Naive B cell (primary cell): ENCODE data around the gene TECPR1. TPM values are rescaled to one million over a fixed set of nuclear protein-coding genes. Genes with fewer than 3 reads are reported as not detected.
A peak's percentile ranks its signal among the peaks of the same experiment; 100 is the strongest.
"Not testable (repeated sequence)": the region's sequence is repeated elsewhere in the genome, so short reads cannot be mapped to it uniquely, and the experiment has no call there.

Experiments used
- ATAC-seq, 2 donors: fragments of 150-1000 bp; cut with Tn5 transposase; 2 replicates each; pipeline ENCODE4 v1.10.0; 2021; ENCODE audit warnings: low read depth in 2 of 2, mild to moderate bottlenecking in 2 of 2, moderate library complexity in 2 of 2
- DNase-seq: peaks from one replicate; pipeline ENCODE4 v3.0.0; 2022
- H3K27ac Mint-ChIP-seq, 6 donors: one replicate each; pipeline ENCODE4 v1.8.0; 2020 to 2022; ENCODE audit warnings: mild to moderate bottlenecking in 6 of 6, mixed read lengths in 6 of 6, moderate library complexity in 5 of 6, inconsistent platforms in 2 of 6
- H3K27me3 Mint-ChIP-seq, 3 donors: one replicate each; pipeline ENCODE4 v1.8.0; 2021 to 2022; ENCODE audit warnings: mixed read lengths in 3 of 3, mild to moderate bottlenecking in 1 of 3
- H3K36me3 Mint-ChIP-seq, 2 donors: one replicate each; pipeline ENCODE4 v1.8.0; 2020 to 2022; ENCODE audit warnings: mixed read lengths in 2 of 2, inconsistent platforms in 1 of 2, mild to moderate bottlenecking in 1 of 2
- H3K4me1 Mint-ChIP-seq, 3 donors: one replicate each; pipeline ENCODE4 v1.8.0; 2020 to 2022; ENCODE audit warnings: mixed read lengths in 3 of 3, inconsistent platforms in 1 of 3, mild to moderate bottlenecking in 1 of 3, moderate library complexity in 1 of 3
- H3K4me3 Mint-ChIP-seq, 8 donors: one replicate each; pipeline ENCODE4 v1.8.0; 2020 to 2022; ENCODE audit warnings: mild to moderate bottlenecking in 8 of 8, mixed read lengths in 8 of 8, moderate library complexity in 8 of 8, inconsistent platforms in 2 of 8
- H3K9me3 Mint-ChIP-seq, 7 donors: one replicate each; pipeline ENCODE4 v1.8.0; 2020 to 2022; ENCODE audit warnings: mixed read lengths in 7 of 7, mild to moderate bottlenecking in 5 of 7, inconsistent platforms in 2 of 7, moderate library complexity in 1 of 7
- polyA plus RNA-seq, 6 donors: library from polyadenylated mRNA; unstranded; fragments of 300-500 nt; fragmentation: Illumina TruSeq; gene quantifications; one replicate each; pipeline ENCODE4 v1.2.3, GENCODE V29; 2021; ENCODE audit warnings: low read depth in 6 of 6

TECPR1 gene
- polyA plus RNA-seq, 6 donors from 2014 or later: 6.5 to 23.8 (median 12.4) TPM

DNA sequence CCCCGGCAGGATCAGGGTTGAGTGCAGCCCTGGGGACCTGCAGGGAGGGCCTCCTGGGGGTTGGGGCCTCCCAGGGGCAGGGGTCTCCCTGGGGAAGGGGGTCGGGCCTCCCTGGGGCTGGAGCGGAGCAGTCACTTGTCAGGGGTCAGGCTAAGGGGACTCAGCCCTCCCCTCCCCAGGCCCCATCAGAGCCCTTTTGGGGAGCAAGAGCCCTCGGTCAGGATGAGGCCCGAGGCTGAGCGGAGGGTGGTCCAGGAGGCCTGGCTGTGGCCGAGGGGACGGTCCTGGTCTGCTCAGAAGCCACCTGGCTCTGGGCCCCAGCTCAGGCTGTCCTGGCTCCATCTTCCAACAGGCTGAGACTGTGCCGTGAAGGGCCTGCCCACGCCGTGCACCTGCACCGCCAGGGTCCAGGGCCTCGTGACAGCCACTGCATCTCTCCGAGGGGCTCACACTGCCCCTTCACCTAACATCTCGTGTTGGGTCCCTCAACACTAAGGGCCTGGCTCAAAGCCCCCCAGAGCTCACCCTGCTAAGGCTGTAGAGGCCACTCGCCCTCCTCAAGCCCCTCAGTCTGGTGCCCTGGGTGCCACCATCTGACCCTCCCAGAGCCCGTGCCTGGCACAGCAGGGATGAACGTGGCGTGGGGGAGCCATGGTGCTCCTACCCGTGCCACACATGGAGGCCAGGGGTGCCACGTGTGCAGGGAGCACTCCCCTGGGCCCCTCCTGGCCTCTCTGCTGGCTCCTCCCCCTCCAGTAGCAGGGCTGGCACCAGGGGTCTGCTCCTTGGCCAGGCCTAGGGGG lies 27.9 kb downstream of the TECPR1 start:
- DNase-seq (no peak), ATAC-seq (no peak)
- Mint-ChIP-seq H3K4me1 (peaks cover 10 to 12% (median 11%) of the 10 kb centered on the region in 3 donors), H3K27ac (no peak overlapping the region), H3K36me3 (peaks cover 5 to 24% of the 10 kb centered on the region in 2 donors), H3K27me3 (no peaks in the 10 kb centered on the region), H3K4me3 (no peak overlapping the region), H3K9me3 (no peaks in the 10 kb centered on the region)

DNA sequence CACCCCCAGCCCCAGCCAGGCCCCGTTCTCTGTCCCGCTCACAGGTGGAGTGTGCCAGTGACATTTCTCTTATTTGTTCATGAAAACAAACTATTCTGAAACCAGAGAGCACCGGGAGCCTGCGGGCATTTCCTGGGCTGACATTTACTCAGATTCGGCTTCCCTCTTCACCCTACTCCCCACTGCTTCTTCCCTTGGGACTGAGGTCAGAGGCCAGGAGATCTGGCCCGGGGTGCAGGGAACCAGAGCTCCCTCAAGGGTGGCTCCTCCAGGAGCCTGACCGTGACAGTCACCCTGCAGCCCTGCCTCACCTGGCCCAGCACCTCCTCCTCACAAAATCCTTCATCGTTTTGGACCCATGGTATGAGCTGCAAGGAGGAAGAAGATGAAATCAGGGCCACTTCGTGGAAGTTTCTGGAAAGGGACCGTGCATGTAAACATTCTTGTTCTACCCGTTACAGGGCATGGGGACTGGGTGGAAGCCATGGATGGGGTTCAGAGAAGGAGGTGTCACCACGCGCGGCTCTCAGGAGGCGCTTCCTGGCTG lies 28.6 kb downstream of the TECPR1 start:
- H3K4me1 Mint-ChIP-seq: peaks cover 16 to 19% (median 17%) of the 10 kb centered on the region in 3 donors
- no peaks in the 10 kb centered on the region for H3K9me3 Mint-ChIP-seq
- H3K27me3 Mint-ChIP-seq: no peaks in the 10 kb centered on the region
- H3K36me3 Mint-ChIP-seq: peaks cover 5 to 21% of the 10 kb centered on the region in 2 donors
- ATAC-seq (no peak), DNase-seq (no peak)
- peak overlapping the region in 1 of 8 donors; percentile 65 for H3K4me3 Mint-ChIP-seq
- H3K27ac Mint-ChIP-seq: no peak overlapping the region

DNA sequence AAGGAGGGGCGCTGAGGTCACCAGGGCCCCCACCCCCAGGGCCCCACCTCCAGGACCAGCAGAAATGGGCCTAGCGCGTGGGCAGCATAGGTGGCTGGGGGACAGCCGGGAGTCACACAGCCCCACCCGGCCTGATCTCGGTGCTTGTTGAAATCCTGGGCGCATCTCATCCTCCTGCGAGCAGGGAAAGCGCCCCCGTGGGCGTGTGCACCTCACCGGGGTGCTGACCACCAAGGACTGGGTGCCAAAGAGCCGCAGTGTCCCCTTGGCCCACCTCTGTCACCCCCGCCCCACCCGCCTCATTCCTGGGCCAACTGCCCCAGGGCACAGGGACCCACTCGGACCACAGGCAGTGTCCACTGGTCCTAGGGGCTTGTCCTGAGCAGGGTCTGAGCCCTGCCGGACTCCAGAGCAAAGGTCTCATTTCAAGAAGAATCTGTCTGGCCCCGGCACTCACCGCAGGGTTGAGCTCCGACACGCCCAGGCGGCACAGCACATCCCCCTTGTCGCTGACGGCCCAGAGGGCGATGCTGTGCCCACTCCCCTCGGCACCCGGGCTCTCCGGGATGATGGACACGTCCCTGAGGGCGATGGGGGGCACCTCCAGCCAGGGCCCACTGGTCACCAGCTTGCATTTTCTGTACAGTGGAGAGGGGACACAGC lies 29.4 kb downstream of the TECPR1 start:
- Mint-ChIP-seq H3K27ac (no peak overlapping the region), H3K4me1 (peaks cover 22 to 23% (median 23%) of the 10 kb centered on the region in 3 donors), H3K4me3 (no peak overlapping the region), H3K9me3 (no peaks in the 10 kb centered on the region), H3K36me3 (peaks cover 5 to 14% of the 10 kb centered on the region in 2 donors), H3K27me3 (peaks cover 0 to 4% (median 0%) of the 10 kb centered on the region in 3 donors)
- ATAC-seq: no peak
- no peak for DNase-seq

DNA sequence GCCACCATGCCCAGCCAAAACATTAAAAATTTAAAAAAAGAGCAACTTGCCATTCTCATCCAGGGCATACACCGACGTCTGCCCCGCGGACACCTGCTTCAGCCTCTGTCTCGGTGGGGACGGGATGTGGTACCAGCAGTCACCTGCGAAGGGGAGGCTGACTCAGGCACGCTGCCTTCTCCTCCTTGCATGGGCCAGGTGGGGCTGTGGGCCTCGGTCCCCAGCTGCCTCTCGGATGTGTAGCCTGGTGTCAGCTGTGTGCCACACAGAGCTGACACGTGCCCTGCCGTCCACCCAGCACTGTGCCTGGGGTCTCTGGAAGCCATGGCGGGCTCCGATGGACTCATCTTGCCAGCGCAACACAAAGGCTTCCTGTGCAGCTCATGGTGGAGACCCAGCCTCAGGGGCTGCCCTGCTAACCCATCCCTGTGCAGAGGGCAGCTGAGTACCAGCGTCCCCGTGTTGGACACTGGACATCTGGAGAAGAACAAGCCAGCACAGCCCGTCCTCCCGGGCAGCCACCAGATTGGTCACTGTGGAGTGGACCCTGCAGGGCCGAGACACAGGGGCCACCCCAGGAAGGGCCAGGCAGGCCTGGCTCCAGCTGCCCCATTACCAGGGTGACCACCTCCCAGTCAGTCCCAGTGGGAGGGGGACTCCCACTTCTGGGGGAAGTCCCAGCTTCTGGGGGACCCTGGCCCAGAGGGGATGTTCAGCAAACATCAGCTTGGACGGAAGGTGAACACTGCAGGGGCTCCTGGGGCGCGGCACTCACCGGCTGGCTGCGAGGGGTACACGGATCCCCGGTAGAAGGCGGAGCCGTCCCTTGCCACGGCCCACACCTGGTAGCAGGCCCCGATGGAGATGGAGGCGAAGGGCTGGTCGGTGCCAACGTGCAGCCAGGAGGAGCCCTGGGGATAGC lies 30.2 kb downstream of the TECPR1 start:
- Mint-ChIP-seq H3K27me3 (peaks cover 0 to 4% (median 0%) of the 10 kb centered on the region in 3 donors), H3K4me1 (peaks cover 22 to 23% (median 23%) of the 10 kb centered on the region in 3 donors), H3K9me3 (no peaks in the 10 kb centered on the region), H3K36me3 (peaks cover 5 to 14% of the 10 kb centered on the region in 2 donors), H3K4me3 (peak overlapping the region in 1 of 8 donors; percentile 21), H3K27ac (no peak overlapping the region)
- ATAC-seq: no peak
- DNase-seq: no peak

DNA sequence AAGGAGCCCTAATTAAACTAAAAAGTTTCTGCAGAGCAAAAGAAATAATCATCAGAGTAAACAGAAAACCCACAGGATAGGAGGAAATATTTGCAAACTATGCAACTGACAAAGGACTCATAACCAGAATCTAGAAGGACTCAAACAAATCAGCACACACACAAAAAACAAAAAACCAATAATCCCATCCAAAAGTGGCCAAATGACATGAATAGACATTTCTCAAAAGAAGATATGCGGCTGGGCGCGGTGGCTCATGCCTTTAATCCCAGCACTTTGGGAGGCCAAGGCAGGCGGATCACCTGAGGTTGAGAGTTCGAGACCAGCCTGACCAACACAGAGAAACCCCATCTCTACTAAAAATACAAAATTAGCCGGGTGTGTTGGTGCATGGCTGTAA lies 32.6 kb downstream of the TECPR1 start:
- not testable (repeated sequence) for ATAC-seq, DNase-seq, H3K36me3 Mint-ChIP-seq, H3K9me3 Mint-ChIP-seq, H3K27me3 Mint-ChIP-seq
- Mint-ChIP-seq H3K4me1 (peaks cover 22 to 29% (median 23%) of the 10 kb centered on the region in 3 donors), H3K27ac (peak overlapping the region in 1 of 6 donors; percentile 54), H3K4me3 (peak overlapping the region in 7 of 8 donors; percentile 45 to 74 (median 55))

DNA sequence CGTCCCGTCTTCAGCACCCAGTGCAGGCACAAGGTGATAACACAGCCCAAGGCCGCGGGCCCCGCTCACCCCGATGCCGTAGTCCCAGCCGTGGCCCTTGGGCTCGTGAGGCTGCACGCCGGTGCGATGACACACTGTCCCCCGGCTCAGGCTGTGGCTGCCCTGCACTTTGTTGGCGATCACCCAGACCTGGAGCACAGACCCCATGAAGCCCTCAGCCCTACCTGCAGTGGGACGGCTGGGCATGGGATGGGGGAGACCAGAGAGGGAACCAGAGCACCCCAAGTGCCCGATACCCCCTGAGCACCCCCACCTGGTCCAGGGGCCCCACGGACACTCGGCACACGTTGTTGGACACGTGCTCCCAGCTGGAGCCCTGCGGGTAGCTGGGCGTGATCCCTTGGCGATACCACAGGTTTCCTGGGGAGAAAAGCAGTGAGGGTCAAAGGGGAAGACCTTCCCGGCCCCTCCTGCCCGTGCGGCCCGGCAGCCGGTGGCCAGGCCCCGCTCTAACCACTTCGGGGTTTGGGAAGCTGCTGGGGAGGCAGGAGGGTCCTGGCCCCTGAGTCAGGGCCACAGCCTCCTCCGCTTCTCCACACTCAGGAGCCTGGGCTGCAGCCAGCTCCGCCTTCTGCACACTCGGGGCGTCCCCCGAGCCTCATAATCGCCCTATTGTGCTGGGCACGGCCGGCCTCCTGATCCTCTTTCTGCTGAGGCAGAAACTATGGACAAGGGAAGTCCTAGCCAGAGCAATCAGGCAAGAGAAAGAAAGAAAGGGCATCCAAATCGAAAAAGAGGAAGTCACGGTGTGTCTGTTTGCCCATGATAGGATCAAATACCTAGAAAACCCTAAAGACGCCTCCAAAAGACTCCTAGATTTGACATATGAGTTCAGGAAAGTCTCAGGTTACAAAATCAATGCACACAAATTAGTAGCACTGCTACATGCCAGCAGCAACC lies 34.1 kb downstream of the TECPR1 start:
- Mint-ChIP-seq H3K9me3 (no peaks in the 10 kb centered on the region), H3K36me3 (no peaks in the 10 kb centered on the region), H3K27ac (peak overlapping the region in 2 of 6 donors; percentile 33 to 80), H3K4me1 (peaks cover 19 to 29% (median 23%) of the 10 kb centered on the region in 3 donors), H3K4me3 (peak overlapping the region in 4 of 8 donors; percentile 20 to 72 (median 50)), H3K27me3 (peaks cover 0 to 5% (median 4%) of the 10 kb centered on the region in 3 donors)
- ATAC-seq (peak; percentile 64 to 76), DNase-seq (peak; percentile 38)

DNA sequence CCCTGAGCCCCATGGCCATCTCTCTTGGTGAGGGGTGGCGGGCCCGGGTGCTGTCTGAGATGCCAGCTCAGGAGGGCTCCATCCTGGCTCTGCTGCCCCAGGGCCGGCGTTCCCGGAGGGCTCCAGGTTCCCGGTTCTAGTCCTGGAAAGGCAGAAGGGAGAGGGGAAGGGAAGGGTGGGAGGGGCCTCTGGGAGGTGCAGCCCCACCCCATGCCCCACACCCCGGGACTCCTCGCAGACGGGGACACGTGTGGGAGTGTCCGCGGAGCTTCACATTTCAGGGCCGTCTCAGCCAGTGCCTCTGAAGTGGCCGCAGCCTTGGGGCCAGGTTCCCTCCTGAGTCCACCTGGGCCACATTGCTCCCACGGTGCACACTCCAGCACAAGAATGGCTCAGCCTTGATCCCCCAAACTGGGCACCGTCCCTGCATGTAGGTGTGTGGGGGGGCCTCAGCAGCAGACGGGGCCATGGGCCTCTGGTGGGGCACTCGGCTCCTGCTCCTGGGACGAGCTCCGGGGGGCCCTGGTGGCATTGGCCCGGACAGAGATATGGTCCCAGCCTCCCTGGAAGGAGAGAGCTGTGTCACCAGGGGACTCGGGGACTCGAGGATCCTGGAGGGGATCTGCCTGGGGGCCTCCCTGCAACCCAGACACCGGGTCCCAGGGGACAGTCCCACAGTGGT lies 35.0 kb downstream of the TECPR1 start:
- H3K9me3 Mint-ChIP-seq: no peaks in the 10 kb centered on the region
- peaks cover 0 to 5% (median 4%) of the 10 kb centered on the region in 3 donors for H3K27me3 Mint-ChIP-seq
- ATAC-seq: no peak
- no peak overlapping the region for H3K4me3 Mint-ChIP-seq
- no peaks in the 10 kb centered on the region for H3K36me3 Mint-ChIP-seq
- no peak overlapping the region for H3K27ac Mint-ChIP-seq
- DNase-seq: no peak
- peaks cover 19 to 29% (median 23%) of the 10 kb centered on the region in 3 donors for H3K4me1 Mint-ChIP-seq

DNA sequence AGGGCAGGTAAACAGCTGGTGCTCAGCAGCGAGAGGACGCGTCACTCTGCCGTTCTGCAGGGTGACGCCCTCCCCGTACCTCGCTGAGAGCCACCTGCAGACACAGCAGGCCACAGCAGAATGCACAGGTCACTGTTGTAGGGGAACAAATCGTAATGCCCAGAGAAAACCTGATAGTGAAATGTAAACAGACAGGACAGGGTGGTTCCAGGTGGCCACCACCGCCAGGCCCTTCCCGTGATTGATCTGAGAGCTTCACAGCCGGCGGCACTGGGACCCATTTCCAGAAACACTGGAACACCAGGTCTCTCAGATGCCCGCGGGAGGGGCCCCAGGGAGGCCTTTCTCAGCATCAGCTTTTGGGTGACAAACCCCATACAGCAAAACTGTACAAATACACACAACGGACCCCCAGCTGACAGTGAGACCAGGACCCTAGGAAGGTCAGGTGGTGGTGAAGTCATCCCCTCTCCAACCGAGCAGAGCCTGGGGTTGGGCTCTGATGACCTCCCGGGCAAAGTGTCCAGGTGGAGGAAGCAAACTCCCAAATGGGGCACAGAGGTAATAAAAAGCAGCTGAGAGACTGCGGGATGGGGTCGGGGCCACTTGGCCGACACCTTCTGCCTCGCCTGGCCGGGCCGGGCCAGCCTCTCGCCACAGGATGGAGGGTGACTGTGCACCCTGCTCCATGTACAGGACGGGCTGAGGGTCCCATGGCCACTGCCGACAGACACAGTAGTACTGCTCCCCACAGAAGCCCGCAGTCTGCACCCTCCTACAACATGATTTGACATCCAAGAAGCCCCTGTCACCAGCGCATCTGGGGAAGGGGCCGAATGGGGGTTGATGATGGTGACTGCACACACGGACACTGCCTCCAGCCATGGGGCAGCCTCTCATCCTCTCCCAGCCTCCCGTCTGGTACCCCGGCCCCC lies 36.2 kb downstream of the TECPR1 start:
- peak overlapping the region in 1 of 8 donors; percentile 51 for H3K4me3 Mint-ChIP-seq
- H3K9me3 Mint-ChIP-seq: no peaks in the 10 kb centered on the region
- peaks cover 23 to 34% (median 28%) of the 10 kb centered on the region in 3 donors for H3K4me1 Mint-ChIP-seq
- H3K36me3 Mint-ChIP-seq: no peaks in the 10 kb centered on the region
- no peak for ATAC-seq
- no peak overlapping the region for H3K27ac Mint-ChIP-seq
- no peak for DNase-seq
- peaks cover 0 to 11% (median 4%) of the 10 kb centered on the region in 3 donors for H3K27me3 Mint-ChIP-seq

DNA sequence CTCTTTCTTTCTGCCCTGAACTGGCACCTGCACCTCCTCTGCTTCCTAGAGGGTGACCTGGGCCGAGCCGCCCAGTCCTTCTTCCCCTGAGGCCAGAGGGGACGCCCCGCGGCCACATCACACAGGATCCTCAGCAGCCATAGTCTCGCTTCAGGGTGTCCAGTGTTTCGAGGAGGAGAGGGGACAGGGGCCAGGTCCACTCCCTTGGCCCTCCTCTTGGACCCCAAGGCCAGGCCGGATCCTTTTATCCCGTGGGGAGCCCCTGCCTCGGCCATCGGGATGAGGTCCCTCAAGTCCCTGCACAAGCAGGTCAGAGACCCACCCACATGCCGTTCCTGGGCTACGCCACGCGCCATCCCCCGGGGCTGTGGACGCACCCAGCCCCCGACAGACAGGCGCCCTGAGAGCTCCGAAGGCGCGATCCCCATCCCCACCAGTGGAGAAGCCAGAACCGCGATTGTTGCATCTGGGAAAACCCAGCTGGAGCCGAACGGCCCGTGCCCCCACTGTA lies 37.2 kb downstream of the TECPR1 start:
- ATAC-seq (no peak), DNase-seq (no peak)
- H3K9me3 Mint-ChIP-seq: no peaks in the 10 kb centered on the region
- H3K36me3 Mint-ChIP-seq: no peaks in the 10 kb centered on the region
- peaks cover 0 to 11% (median 4%) of the 10 kb centered on the region in 3 donors for H3K27me3 Mint-ChIP-seq
- H3K27ac Mint-ChIP-seq: no peak overlapping the region
- H3K4me1 Mint-ChIP-seq: peaks cover 23 to 35% (median 25%) of the 10 kb centered on the region in 3 donors
- peak overlapping the region in 1 of 8 donors; percentile 21 for H3K4me3 Mint-ChIP-seq

DNA sequence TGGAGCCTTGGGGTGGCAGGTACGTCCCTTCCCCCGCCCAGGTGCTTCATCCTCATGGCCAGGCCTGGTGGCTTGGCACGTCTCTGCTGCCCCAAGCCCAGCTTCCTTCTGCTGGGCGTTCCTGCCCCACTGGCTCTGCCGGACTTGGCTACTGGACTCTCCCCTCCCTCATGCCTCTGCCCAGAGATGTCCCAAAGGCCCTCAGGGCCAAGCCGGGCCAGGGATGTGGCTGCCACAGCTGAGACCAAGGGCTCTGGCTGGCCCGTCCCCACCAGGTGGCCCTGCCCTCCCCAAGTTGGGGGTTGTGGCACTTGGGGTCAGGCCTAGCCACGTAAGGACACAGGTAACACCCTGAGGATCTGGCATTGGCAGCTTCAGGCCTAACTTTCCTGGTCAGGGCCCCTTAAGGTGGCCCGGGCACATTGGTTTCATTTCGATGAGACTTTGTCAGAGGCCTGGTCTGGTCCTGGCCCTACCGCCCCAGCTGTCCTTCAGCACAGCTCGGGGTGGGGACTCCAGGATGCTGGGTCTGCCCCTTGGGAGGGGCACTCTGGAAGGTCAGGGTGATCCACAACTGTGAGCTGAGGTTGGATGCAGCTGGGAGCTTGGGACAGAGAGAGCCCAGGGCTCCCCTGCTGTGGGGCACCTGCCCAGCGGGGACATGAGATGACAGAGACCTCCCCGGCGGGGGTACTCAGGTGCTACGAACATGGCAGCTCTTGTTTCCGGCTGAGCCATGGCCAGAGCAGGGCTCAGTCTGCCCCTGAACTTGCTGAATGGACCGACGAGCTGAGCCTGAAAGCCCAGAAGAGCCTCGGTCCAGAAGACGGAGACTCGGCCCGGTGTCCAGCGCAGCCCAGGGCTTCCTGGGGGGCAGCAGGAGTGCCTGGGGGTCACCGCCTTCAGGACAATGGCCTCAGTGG lies 37.9 kb downstream of the TECPR1 start:
- Mint-ChIP-seq H3K9me3 (no peaks in the 10 kb centered on the region), H3K36me3 (no peaks in the 10 kb centered on the region), H3K27ac (peak overlapping the region in 1 of 6 donors; percentile 44), H3K27me3 (peaks cover 0 to 11% (median 9%) of the 10 kb centered on the region in 3 donors), H3K4me3 (no peak overlapping the region), H3K4me1 (peaks cover 15 to 33% (median 21%) of the 10 kb centered on the region in 3 donors)
- DNase-seq (no peak), ATAC-seq (no peak)
